C4-2B (cell line): ENCODE measurements around the gene SPATS2L.

ENCODE experiments used
- H3K27ac ChIP-seq: fragments of 450-650 bp; 2 replicates; pipeline ENCODE4 v1.5.1; 2017
- ZFX ChIP-seq: fragments of 450-650 bp; IDR thresholded peaks from 2 replicates; pipeline ENCODE4 v1.6.1; 2017
- TF ChIP-seq, protein P1 (sequence below): fragments of 450-650 bp; conservative IDR thresholded peaks from 2 replicates; pipeline ENCODE4 v1.5.1; 2017; ENCODE audit warnings: mild to moderate bottlenecking

The SPATS2L gene

DNA sequence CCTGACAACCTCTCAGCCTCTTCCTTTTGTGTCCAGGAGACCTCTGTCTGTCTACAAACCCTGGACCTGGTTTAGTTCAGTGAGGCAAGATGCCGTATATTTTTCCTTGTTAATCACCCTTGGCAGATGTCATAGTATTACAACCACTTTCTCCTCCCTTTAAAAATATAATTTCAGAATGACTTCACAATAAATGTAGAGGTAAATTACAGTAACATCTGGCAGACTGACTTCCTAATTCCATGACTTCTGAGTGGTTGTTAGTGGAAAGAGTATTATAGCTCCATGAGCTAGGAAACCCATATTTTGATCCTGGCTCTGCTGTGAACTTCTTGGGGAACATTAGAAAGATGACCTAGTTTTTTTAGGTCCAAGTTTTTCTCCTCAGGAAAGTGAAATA is 39.5 kb downstream of the SPATS2L start:
- H3K27ac ChIP-seq, result no peak overlapping the region
- no peak for TF ChIP-seq ZFX
- TF ChIP-seq, protein P1, sequence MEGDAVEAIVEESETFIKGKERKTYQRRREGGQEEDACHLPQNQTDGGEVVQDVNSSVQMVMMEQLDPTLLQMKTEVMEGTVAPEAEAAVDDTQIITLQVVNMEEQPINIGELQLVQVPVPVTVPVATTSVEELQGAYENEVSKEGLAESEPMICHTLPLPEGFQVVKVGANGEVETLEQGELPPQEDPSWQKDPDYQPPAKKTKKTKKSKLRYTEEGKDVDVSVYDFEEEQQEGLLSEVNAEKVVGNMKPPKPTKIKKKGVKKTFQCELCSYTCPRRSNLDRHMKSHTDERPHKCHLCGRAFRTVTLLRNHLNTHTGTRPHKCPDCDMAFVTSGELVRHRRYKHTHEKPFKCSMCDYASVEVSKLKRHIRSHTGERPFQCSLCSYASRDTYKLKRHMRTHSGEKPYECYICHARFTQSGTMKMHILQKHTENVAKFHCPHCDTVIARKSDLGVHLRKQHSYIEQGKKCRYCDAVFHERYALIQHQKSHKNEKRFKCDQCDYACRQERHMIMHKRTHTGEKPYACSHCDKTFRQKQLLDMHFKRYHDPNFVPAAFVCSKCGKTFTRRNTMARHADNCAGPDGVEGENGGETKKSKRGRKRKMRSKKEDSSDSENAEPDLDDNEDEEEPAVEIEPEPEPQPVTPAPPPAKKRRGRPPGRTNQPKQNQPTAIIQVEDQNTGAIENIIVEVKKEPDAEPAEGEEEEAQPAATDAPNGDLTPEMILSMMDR, result no peak

DNA sequence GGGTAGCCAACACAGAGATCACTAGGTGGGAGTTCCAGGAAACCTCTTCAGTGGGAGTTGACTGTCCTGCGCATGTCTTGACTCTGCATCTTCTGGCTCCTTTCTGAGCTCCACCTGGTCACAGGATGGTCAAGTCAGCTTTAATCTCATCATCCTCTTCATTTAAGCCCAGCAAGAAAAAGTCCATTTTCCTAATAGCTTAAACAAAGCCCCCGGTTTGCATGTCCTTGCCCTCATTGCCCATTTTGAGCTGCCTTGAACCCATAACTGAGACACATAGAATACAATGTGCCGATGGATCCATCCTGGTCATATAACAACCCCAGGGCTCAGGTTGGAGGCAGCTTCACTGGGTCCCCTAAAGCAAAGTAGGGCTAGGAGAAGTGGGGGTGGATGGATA is 40.8 kb downstream of the SPATS2L start:
- no peak overlapping the region for H3K27ac ChIP-seq
- no peak for TF ChIP-seq ZFX
- TF ChIP-seq, protein P1, result no peak

GRCh38 chr2:200348897-200349563 is 42.5 kb downstream of the SPATS2L start:
- TF ChIP-seq, protein P1, result no peak
- TF ChIP-seq ZFX, result no peak
- H3K27ac ChIP-seq, result no peak overlapping the region

DNA sequence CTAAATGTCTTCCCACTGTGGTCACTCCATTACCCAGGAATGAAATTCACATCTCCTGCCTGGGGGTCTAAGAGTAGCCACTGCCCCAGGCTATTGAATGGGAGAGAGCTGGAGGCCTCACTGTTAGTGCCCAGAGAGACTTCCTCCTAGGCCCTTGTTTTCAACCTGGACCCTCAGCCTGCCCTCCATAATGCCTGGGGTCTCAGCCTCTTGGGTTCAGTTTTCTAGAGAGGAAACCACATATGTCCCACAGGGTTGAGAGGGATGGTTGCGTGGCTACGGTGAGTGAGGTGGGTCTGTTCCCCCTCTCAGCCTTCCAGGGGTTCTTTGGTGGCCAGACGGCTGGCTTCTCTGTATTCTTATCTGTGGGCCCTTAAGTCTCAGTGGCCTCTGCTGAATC is 43.4 kb downstream of the SPATS2L start:
- H3K27ac ChIP-seq, result no peak overlapping the region
- TF ChIP-seq ZFX, result no peak

GRCh38 chr2:200350850-200351285 is 44.4 kb downstream of the SPATS2L start:
- H3K27ac ChIP-seq, result no peak overlapping the region
- no peak for TF ChIP-seq ZFX
- TF ChIP-seq, protein P1, result no peak

DNA sequence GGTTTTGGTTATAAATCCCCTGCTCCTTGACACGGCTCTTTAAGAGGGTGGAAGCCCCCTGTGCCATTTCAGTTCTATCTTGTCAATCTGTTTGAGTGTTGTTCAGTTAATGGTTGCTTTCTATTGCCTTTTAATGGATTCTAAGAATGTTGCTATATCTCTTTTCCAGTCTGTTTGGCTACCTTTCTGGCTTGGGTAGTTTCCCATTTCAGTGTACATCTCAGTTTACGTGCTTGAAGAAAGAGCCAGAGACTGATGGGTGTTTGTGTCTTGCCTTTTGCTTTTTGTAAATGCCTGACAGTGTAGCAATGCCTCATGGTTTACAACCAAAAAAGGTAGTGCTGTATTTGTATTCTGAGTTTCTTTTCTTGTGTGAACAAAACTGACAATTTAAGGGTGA is 45.3 kb downstream of the SPATS2L start:
- H3K27ac ChIP-seq, result no peak overlapping the region
- TF ChIP-seq, protein P1, result no peak
- TF ChIP-seq ZFX, result no peak

GRCh38 chr2:200352636-200353035 is 46.1 kb downstream of the SPATS2L start:
- TF ChIP-seq, protein P1, result no peak
- TF ChIP-seq ZFX, result no peak
- H3K27ac ChIP-seq, result no peak overlapping the region

- TF ChIP-seq ZFX, result no peak
- TF ChIP-seq, protein P1, result no peak
- no peak overlapping the region for H3K27ac ChIP-seq
Observed at GRCh38 chr2:200353120-200353519, 46.6 kb downstream of the SPATS2L start.
